ENCODE measurements around the gene PACC1. TPM values are rescaled to one million over a fixed set of nuclear protein-coding genes. Genes with fewer than 3 reads are reported as not detected.

The PACC1 gene
- total RNA-seq, 1 donor from 2014 or later, result 3.4 TPM

Other genes with a start within 250 kb of the PACC1 start
- gene PPP2R5A, start 129.5 kb downstream of the PACC1 start, total RNA-seq, result 80.8 TPM
- gene NENF, start 18.0 kb upstream of the PACC1 start, total RNA-seq, result 119 TPM
- gene ATF3, start 193.9 kb upstream of the PACC1 start, total RNA-seq, result 13.7 TPM

Measured in Right ventricle myocardium inferior (tissue), 1 donor.